Measurements from ENCODE around the gene SPTLC1. TPM values are rescaled to one million over a fixed set of nuclear protein-coding genes. Genes with fewer than 3 reads are reported as not detected.

The SPTLC1 gene
- total RNA-seq: 100 to 1,000 TPM; 124 to 132 (median 127) TPM

GRCh38 chr9:92115071-92115858 lies at the start of gene SPTLC1:
Gene SPTLC1 (minus strand): TSS chr9:92115413. CDS start chr9:92115370, 43 bp downstream.
- intact Hi-C loops (cut with DNase I): no loop called here
- Histone ChIP-seq H3K4me3 (replicated peaks in 1 of 3) (peak within 1 kb of the TSS; percentile 64 to 77 (median 66)), H3K4me1 (peaks cover 8 to 11% of the 10 kb centered on the region in 2 donors), H3K27me3 (no peaks in the 10 kb centered on the region), H3K36me3 (no peaks in the 10 kb centered on the region), H3K9me3 (no peaks in the 10 kb centered on the region), H3K27ac (peak within 1 kb of the TSS; percentile 53 to 84 (median 67))
- WGBS, 2 donors: 1% methylated on average over 21 to 60 of the region's 60 CpGs
- peak; percentile 95 to 96 for DNase-seq
- TF ChIP-seq POLR2A (IDR thresholded peaks at IDR 0.05) (peak in 1 of 2 donors; percentile 93), CTCF (IDR thresholded peaks at IDR 0.05) (peak in 1 of 6 experiments; percentile 14)

GRCh38 chr9:92164975-92165374 lies 49.8 kb upstream of the SPTLC1 start:
- Histone ChIP-seq H3K4me3 (replicated peaks in 1 of 3) (no peak overlapping the region), H3K36me3 (no peaks in the 10 kb centered on the region), H3K27me3 (no peaks in the 10 kb centered on the region), H3K9me3 (no peaks in the 10 kb centered on the region), H3K27ac (no peak overlapping the region), H3K4me1 (no peaks in the 10 kb centered on the region)
- no peak for DNase-seq
- intact Hi-C loops (cut with DNase I): no loop called here
- TF ChIP-seq CTCF (IDR thresholded peaks at IDR 0.05) (no peak), POLR2A (IDR thresholded peaks at IDR 0.05) (no peak)
- WGBS, 2 donors: 94 to 100% methylated on average over 1 of the region's 1 CpG

- no peak for TF ChIP-seq POLR2A (IDR thresholded peaks at IDR 0.05)
- no peak for DNase-seq
- intact Hi-C loops (cut with DNase I): no loop called here
These were observed 49.3 kb upstream of the SPTLC1 start for GRCh38 chr9:92164490-92164889.

GRCh38 chr9:92163276-92163675 lies 48.1 kb upstream of the SPTLC1 start:
- intact Hi-C loops (cut with DNase I): no loop called here

More at GRCh38 chr9:92164490-92164889, 49.3 kb upstream of the SPTLC1 start:
- Histone ChIP-seq H3K36me3 (no peaks in the 10 kb centered on the region), H3K27me3 (no peaks in the 10 kb centered on the region), H3K9me3 (no peaks in the 10 kb centered on the region), H3K4me3 (replicated peaks in 1 of 3) (no peak overlapping the region), H3K4me1 (no peaks in the 10 kb centered on the region), H3K27ac (no peak overlapping the region)
- 85 to 86% methylated on average over 2 of the region's 2 CpGs for WGBS, 2 donors

GRCh38 chr9:92160786-92161185 lies 45.6 kb upstream of the SPTLC1 start:
- Histone ChIP-seq H3K4me1 (no peaks in the 10 kb centered on the region), H3K27ac (no peak overlapping the region), H3K27me3 (no peaks in the 10 kb centered on the region), H3K9me3 (no peaks in the 10 kb centered on the region), H3K4me3 (replicated peaks in 1 of 3) (no peak overlapping the region), H3K36me3 (no peaks in the 10 kb centered on the region)
- intact Hi-C loops (cut with DNase I): no loop called here
- TF ChIP-seq CTCF (IDR thresholded peaks at IDR 0.05): no peak
- TF ChIP-seq POLR2A (IDR thresholded peaks at IDR 0.05): no peak
- WGBS, 2 donors: 86 to 88% methylated on average over 8 to 10 of the region's 10 CpGs
- no peak for DNase-seq

More at GRCh38 chr9:92163276-92163675, 48.1 kb upstream of the SPTLC1 start:
- Histone ChIP-seq H3K4me1 (no peaks in the 10 kb centered on the region), H3K27ac (no peak overlapping the region), H3K27me3 (no peaks in the 10 kb centered on the region), H3K4me3 (replicated peaks in 1 of 3) (no peak overlapping the region), H3K36me3 (no peaks in the 10 kb centered on the region), H3K9me3 (no peaks in the 10 kb centered on the region)
- WGBS, 2 donors: 72 to 80% methylated on average over 4 of the region's 4 CpGs
- no peak for TF ChIP-seq POLR2A (IDR thresholded peaks at IDR 0.05)
- DNase-seq: no peak

- Histone ChIP-seq H3K27me3 (no peaks in the 10 kb centered on the region), H3K36me3 (no peaks in the 10 kb centered on the region), H3K9me3 (no peaks in the 10 kb centered on the region), H3K27ac (no peak overlapping the region), H3K4me3 (replicated peaks in 1 of 3) (no peak overlapping the region), H3K4me1 (no peaks in the 10 kb centered on the region)
- WGBS, 2 donors: 79 to 84% methylated on average over 5 of the region's 5 CpGs
- no peak for TF ChIP-seq CTCF (IDR thresholded peaks at IDR 0.05)
- TF ChIP-seq POLR2A (IDR thresholded peaks at IDR 0.05): no peak
- intact Hi-C loops (cut with DNase I): no loop called here
- no peak for DNase-seq
These were observed 43.8 kb upstream of the SPTLC1 start for GRCh38 chr9:92159058-92159457.
